HG02798 (cell line): Measurements from ENCODE around the gene H6PD.

Experiments
- ATAC-seq: cut with Tn5 transposase; IDR thresholded peaks from one replicate; pipeline ENCODE4 v1.9.1; 2021; ENCODE audit warnings: mild to moderate bottlenecking; ENCODE audit not compliant: unreplicated experiment, poor library complexity

Gene H6PD

GRCh38 chr1:9234223-9235095 is at the start of gene H6PD:
Gene H6PD (plus strand): TSS chr1:9234774. CDS start chr1:9244935, 10,161 bp downstream.
- ATAC-seq: peak; percentile 86

- no peak for ATAC-seq
Measured at GRCh38 chr1:9186082-9186859, 48.3 kb upstream of the H6PD start.

DNA sequence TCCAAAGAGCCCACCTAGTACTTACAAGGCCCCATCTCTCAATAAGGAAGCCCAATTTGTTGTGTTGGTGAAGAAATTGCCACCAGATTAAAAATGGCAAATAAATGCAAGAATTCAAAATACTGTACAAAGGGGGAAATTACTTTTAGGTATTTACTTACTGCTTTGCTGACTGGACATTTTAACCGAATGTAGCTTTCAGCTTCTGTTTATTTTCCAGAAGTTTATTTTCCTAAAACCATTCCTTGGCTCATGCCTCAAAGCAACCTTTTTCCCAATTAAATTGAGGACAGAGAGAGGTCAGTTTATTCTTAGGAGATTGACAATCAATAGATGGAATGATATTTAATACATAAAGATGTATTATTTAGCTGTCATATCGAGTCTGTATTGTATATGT is 47.6 kb upstream of the H6PD start:
- no peak for ATAC-seq

DNA sequence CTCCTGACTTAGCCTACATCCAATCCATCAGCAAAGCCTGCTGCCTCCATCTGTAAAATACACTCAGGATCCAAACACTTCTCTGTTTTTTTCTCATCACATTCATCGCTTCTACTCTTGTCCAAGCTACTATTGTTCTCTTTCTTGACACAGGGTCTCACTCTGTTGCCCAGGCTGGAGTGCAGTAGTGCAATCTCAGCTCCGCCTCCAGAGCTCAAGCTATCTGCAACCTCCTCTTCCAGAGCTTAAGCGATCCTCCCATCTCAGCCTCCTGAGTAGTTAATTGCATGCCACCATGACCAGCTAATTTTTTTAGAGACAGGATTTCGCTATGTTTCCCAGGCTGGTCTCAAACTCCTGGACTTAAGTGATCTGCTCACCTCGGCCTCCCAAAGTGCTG is 44.3 kb upstream of the H6PD start:
- ATAC-seq: no peak

- ATAC-seq: no peak
Measured at GRCh38 chr1:9191231-9191630, 43.3 kb upstream of the H6PD start.

DNA sequence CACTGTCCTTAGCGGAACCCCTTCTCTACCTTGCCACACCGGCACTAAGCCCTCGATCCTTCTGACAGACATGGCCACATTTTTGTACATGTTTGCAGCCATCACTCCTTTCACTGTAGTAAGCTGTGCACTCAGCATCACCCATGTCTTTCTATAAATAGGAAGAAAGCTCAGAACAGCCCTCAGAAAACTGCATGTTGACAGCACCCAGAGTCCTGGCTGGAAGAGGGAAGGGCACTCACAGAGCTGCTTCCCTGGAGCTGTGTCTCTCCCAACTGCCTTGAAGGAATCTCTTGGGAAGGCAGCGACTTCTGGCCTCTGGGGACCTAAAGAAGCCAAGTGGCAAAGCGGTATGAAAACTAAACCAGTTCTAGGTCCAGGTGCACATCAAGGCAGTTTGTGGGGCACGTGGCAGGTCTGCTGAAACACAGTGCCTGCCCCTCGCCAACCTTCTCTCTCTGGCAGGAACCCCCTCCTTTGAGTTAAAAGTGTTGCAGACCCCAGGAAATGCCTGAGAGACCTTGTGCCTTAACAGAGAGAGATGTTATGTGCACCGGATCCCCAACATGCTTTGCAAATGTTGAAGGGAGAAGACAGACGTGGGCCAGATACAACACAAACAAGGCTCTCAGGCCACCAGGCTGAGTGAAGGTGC is 41.9 kb upstream of the H6PD start:
- ATAC-seq: no peak

GRCh38 chr1:9193233-9193625 is 41.3 kb upstream of the H6PD start:
- no peak for ATAC-seq

- no peak for ATAC-seq
Measured at GRCh38 chr1:9194024-9194423, 40.5 kb upstream of the H6PD start.

DNA sequence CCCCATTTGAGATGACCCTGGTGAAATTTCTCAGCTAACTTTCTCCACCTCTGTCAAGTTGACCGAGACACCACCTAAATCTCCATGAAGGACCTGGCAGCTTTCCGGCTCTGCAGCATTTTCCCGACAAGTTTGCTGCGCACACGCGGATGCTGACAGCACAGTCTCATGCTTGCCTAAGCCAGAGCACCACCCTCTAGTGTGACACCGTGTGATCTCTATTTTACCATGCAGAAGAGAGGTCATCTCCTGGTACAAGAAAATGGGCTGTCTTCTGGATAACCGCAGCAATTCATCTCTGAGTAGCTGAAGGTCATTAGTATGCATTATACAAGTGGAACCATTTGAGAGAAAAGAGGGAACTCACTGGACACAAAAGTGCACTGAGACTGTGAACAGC is 38.9 kb upstream of the H6PD start:
- no peak for ATAC-seq

DNA sequence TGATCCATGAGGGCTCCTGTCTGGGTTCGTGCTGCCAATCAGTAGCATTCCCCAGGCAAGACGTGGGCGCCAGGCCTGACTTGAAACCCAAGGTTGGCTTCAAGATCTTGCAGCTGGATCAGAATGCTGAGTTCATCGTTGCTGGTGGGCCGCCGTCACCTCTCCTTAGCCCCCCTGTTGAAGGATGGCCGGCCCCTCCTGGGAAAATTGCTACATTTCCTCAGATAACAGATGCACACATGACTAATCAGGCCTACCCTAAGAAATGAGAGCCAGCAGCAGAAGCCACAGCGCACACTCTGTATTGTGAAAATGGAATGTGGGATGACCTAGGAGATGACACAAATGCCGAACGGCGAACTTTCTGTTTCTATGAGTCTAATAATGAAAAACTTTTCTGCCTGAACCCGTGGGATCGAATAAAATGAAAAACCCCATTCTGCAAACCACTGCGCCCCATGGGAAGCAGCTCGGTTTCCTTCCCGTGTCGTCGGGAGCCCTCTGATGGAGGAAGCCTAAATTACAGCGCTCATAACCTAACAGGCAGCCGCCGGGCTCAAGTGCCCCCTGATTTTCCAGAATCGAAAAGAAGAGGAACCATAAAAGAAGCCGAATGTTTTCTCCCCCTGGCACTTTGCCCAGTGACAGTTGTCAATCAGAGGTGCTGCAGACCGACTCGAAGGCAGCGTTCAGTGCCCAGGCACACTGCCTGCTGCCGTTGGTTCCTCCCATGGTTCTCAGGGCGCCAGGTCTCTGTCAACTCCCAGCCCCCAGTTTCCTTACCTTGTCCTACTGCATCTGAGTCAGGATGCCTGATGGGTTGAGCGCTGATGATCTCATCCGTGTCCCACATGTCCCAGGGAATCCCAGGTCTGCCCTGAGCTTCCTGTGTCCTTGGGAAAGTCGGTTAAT is 38.2 kb upstream of the H6PD start:
- peak; percentile 56 for ATAC-seq

DNA sequence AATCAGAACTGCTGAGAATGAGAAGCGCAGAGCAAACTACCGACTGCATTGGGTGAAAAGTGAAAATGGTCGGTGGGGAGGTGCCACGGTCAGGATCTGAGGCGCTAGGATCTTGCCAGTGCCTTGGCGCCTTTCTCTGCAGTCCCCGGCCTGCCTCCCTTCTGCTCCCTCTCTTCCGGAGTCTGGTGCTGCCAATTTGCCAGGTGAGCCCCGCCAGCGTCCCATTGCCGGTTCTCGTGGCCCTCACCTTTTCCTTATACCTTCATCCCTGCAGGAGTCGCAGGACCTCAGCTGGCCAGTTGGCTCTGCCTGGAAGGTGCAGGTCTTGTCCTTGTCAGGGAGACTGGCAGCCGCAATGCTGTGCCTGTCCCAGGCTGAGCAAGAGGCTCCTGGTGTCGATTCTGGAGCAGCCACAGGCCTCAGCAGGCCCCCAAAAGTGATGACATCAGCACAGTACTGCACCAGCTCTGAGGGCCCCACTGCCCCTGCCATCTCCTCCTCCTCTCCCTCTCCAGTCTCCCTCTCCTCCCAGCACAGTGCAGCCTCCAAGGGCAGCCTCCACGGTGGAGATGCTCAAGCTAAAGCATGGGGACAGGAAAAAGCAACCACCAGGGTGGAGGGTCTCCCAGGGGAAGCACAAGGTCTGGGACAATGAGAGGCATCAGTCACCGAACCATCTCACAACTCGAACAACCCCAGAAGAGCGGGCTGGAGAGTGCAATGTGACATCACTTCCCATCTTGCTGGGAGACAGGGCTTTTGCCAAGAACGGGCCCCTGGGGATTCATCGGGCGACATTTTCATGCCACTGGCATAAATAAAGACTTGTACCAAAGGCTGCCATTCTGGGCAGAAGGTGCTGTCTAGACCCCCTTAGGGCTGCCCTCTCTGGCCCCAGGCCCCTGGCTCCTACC is 37.1 kb upstream of the H6PD start:
- no peak for ATAC-seq

GRCh38 chr1:9198538-9199361 is 35.8 kb upstream of the H6PD start:
- ATAC-seq: no peak

GRCh38 chr1:9200441-9200840 is 34.1 kb upstream of the H6PD start:
- no peak for ATAC-seq

GRCh38 chr1:9201401-9202239 is 33.0 kb upstream of the H6PD start:
- ATAC-seq: no peak

DNA sequence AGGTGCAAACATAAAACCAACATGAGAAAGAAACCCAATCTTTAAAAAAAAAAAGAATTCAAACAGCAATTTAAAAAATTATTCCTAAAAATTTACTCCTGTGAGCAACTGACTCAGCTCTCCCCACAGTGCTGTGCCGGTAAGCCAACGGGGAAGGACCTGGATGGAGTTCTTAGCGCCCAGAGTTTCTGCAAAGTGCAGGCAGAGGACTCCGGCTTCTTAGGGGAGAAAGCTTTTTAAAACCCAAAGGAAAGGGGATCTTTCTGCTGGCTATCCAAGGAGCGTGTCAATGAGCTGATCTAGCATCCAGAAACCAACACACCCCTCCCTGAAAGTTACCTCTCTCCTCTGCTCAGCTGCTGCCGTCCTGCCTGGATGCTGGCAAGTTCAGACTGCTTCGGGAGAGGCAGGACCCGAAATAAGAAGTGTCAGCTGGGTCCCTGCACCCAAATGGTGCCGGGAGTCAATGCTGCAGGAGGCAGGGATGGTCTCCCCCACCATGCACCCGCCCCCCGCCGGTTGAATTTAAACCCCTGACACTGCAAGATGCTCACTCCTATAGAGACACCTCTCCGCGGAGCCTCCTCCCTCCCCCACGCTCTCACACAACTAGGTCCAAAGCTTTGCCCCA is 32.2 kb upstream of the H6PD start:
- no peak for ATAC-seq

- ATAC-seq: no peak
Measured at GRCh38 chr1:9203511-9203982, 31.0 kb upstream of the H6PD start.
